IMR-90 (cell line): ENCODE data around the gene MT1H. TPM values are rescaled to one million over a fixed set of nuclear protein-coding genes. Genes with fewer than 3 reads are reported as not detected.

Source experiments
- ATAC-seq: fragments of 200-7000 bp; cut with Tn5 transposase; 2 replicates; pipeline ENCODE4 v1.9.1; 2020; ENCODE audit warnings: low read depth, mild to moderate bottlenecking, moderate library complexity
- BruUV-seq: library from RNA; stranded (reverse); fragments of 400-500 nt; replicated peaks from 2 replicates; lab custom pipeline; 2021; lab: Mats Ljungman, UMichigan
- CTCF ChIA-PET: fragments of 300-600 bp; formaldehyde crosslinking; extraction: SDS; loops from one replicate; lab custom pipeline; 2021; ENCODE audit warnings: antibody characterized with exemption; lab: Yijun Ruan, JAX
- POLR2A ChIA-PET: fragments of 300-600 bp; sonication (Branson Sonifier 250); formaldehyde crosslinking; loops from one replicate; lab custom pipeline; 2022; ENCODE audit warnings: antibody characterized with exemption; ENCODE audit not compliant: unreplicated experiment; lab: Charles Lee
- DNase-seq: peaks from one replicate; pipeline ENCODE4 v3.0.0; 2013
- H2AFZ ChIP-seq: replicated peaks from 2 replicates; pipeline ENCODE3; 2013; ENCODE audit warnings: low read length, mild to moderate bottlenecking; ENCODE audit not compliant: poor library complexity
- H2AK5ac ChIP-seq: 2 replicates; pipeline ENCODE4 v1.6.1; 2013; ENCODE audit warnings: low read depth, low read length, inconsistent platforms
- H2AK9ac ChIP-seq: replicated peaks from 2 replicates; pipeline ENCODE3; 2013; ENCODE audit warnings: mild to moderate bottlenecking, low read depth, low read length, moderate library complexity; ENCODE audit not compliant: poor library complexity
- H2BK120ac ChIP-seq: 2 replicates; pipeline ENCODE4 v1.6.1; 2013; ENCODE audit warnings: low read depth, low read length, inconsistent platforms
- H2BK15ac ChIP-seq: 3 replicates; pipeline ENCODE4 v1.6.1; 2013; ENCODE audit warnings: low read depth, low read length, inconsistent platforms
- H2BK20ac ChIP-seq: 2 replicates; pipeline ENCODE4 v1.6.1; 2013; ENCODE audit warnings: low read depth, mild to moderate bottlenecking, inconsistent platforms, low read length, moderate library complexity
- H2BK5ac ChIP-seq: 2 replicates; pipeline ENCODE4 v1.6.1; 2013; ENCODE audit warnings: mild to moderate bottlenecking, low read depth, low read length, inconsistent platforms; ENCODE audit not compliant: poor library complexity, severe bottlenecking
- H3K14ac ChIP-seq: replicated peaks from 2 replicates; pipeline ENCODE4 v1.6.1; 2013; ENCODE audit warnings: low read depth, low read length, inconsistent platforms
- H3K18ac ChIP-seq: 2 replicates; pipeline ENCODE4 v1.6.1; 2013; ENCODE audit warnings: low read depth, low read length, control low read depth
- H3K23ac ChIP-seq: 2 replicates; pipeline ENCODE4 v1.6.1; 2013; ENCODE audit warnings: low read depth, low read length, inconsistent platforms
- H3K27ac ChIP-seq: 2 replicates; pipeline ENCODE4 v1.5.1; 2013; ENCODE audit warnings: mild to moderate bottlenecking, control low read depth, low read length; ENCODE audit not compliant: insufficient read depth
- H3K27me3 ChIP-seq: 2 replicates; pipeline ENCODE4 v1.6.1; 2013; ENCODE audit warnings: low read length; ENCODE audit not compliant: control insufficient read depth, insufficient read depth
- H3K36me3 ChIP-seq: 2 replicates; pipeline ENCODE4 v1.6.1; 2013; ENCODE audit warnings: low read length, mixed read lengths; ENCODE audit not compliant: control insufficient read depth, insufficient read depth
- H3K4ac ChIP-seq: 2 replicates; pipeline ENCODE4 v1.6.1; 2013; ENCODE audit warnings: low read depth, low read length, inconsistent platforms
- H3K4me1 ChIP-seq: 2 replicates; pipeline ENCODE4 v1.6.1; 2013; ENCODE audit warnings: low read length, mixed read lengths; ENCODE audit not compliant: control insufficient read depth, insufficient read depth
- H3K4me2 ChIP-seq: 2 replicates; pipeline ENCODE4 v1.6.1; 2013; ENCODE audit warnings: low read depth, mild to moderate bottlenecking, control low read depth, low read length, moderate library complexity
- H3K4me3 ChIP-seq: 2 replicates; pipeline ENCODE4 v1.5.1; 2013; ENCODE audit warnings: low read depth, mild to moderate bottlenecking, control low read depth, low read length, moderate library complexity; ENCODE audit not compliant: insufficient read depth
- H3K56ac ChIP-seq: 2 replicates; pipeline ENCODE4 v1.6.1; 2013; ENCODE audit warnings: low read length, inconsistent platforms; ENCODE audit not compliant: insufficient read depth; ENCODE audit errors: extremely low read depth
- H3K79me1 ChIP-seq, 2 experiments: 2 replicates each; pipeline ENCODE4 v1.6.1; 2013; ENCODE audit warnings: low read length in 2 of 2, inconsistent platforms in 1 of 2, low read depth in 1 of 2
- H3K9ac ChIP-seq: 2 replicates; pipeline ENCODE4 v1.6.1; 2013; ENCODE audit warnings: low read depth, low read length, control low read depth
- H3K9me1 ChIP-seq: 2 replicates; pipeline ENCODE4 v1.6.1; 2013; ENCODE audit warnings: low read length, inconsistent platforms; ENCODE audit not compliant: insufficient read depth
- H3K9me3 ChIP-seq: 2 replicates; pipeline ENCODE4 v1.6.1; 2013; ENCODE audit warnings: low read length; ENCODE audit not compliant: control insufficient read depth, insufficient read depth
- H4K20me1 ChIP-seq: 2 replicates; pipeline ENCODE4 v1.6.1; 2013; ENCODE audit warnings: low read length, inconsistent platforms; ENCODE audit not compliant: insufficient read depth
- H4K5ac ChIP-seq: 2 replicates; pipeline ENCODE4 v1.6.1; 2013; ENCODE audit warnings: mild to moderate bottlenecking, low read depth, low read length, control low read depth
- H4K8ac ChIP-seq, 2 experiments: 2 replicates each; pipeline ENCODE4 v1.6.1; 2013; ENCODE audit warnings: low read depth in 2 of 2, low read length in 2 of 2, control low read depth in 1 of 2, inconsistent platforms in 1 of 2
- H4K91ac ChIP-seq: 2 replicates; pipeline ENCODE4 v1.6.1; 2013; ENCODE audit warnings: low read depth, low read length, inconsistent platforms; ENCODE audit not compliant: insufficient read depth
- BHLHE40 ChIP-seq: fragments of 150-350 bp; IDR thresholded peaks from 2 replicates; pipeline ENCODE4 v1.6.1; 2016; ENCODE audit warnings: mild to moderate bottlenecking, low read depth, low read length
- FOS ChIP-seq: fragments of 150-350 bp; IDR thresholded peaks from 2 replicates; pipeline ENCODE4 v1.6.1; 2016; ENCODE audit warnings: low read depth, low read length
- MAFK ChIP-seq: IDR thresholded peaks from 2 replicates; pipeline ENCODE4 v1.6.1; 2012; ENCODE audit warnings: low read depth, low read length, improper control_type of control experiment
- MXI1 ChIP-seq: IDR thresholded peaks from 2 replicates; pipeline ENCODE4 v1.6.1; 2012; ENCODE audit warnings: low read depth, mild to moderate bottlenecking, low read length, moderate library complexity, borderline replicate concordance
- POLR2A ChIP-seq: IDR thresholded peaks from 2 replicates; pipeline ENCODE4 v1.6.1; 2012; ENCODE audit warnings: mild to moderate bottlenecking, low read depth, low read length
- RAD21 ChIP-seq: IDR thresholded peaks from 2 replicates; pipeline ENCODE4 v1.6.1; 2012; ENCODE audit warnings: low read length, improper control_type of control experiment
- RCOR1 ChIP-seq: IDR thresholded peaks from 2 replicates; pipeline ENCODE4 v1.6.1; 2012; ENCODE audit warnings: mild to moderate bottlenecking, low read length, improper control_type of control experiment; ENCODE audit not compliant: insufficient replicate concordance
- RFX5 ChIP-seq: IDR thresholded peaks from 2 replicates; pipeline ENCODE4 v1.8.0; 2012; ENCODE audit warnings: low read depth, mild to moderate bottlenecking, low read length, moderate library complexity
- SMC3 ChIP-seq: fragments of 150-350 bp; IDR thresholded peaks from 2 replicates; pipeline ENCODE4 v1.6.1; 2016; ENCODE audit warnings: low read depth, mild to moderate bottlenecking, antibody characterized with exemption, low read length, moderate library complexity
- WGBS, 2 experiments: methylation state at CpG; one replicate each; pipeline versions ENCODE4 v1.1.5 to v1.1.7; 2013; ENCODE audit warnings: missing lambda C conversion rate in 2 of 2; ENCODE audit not compliant: insufficient read length in 1 of 2; ENCODE audit errors: extremely low coverage in 2 of 2; 5-methylcytosine and 5-hydroxymethylcytosine counted together
- dilution Hi-C: fragments of 300-500 bp; cut with HindIII; formaldehyde crosslinking; loops from one replicate; pipeline ENCODE4 v1.14.3; 2018; ENCODE audit warnings: low sequenced_read_pairs; ENCODE audit not compliant: unreplicated experiment
- in situ Hi-C: fragments of 300-500 bp; cut with MboI; formaldehyde crosslinking; loops from 3 replicates; pipeline ENCODE4 v1.14.3; 2019; ENCODE audit warnings: low sequenced_read_pairs, inconsistent platforms, mixed read lengths
- intact Hi-C: fragments of 100-400 bp; cut with micrococcal nuclease; formaldehyde crosslinking; loops from 2 replicates; pipeline ENCODE4 v1.10.0; 2022
- polyA plus RNA-seq, 3 experiments: library from polyadenylated mRNA; depleted of rRNA; stranded (reverse); fragments of >200 nt; gene quantifications; 2 replicates each; pipeline ENCODE4 v1.2.3, GENCODE V29; 2012; ENCODE audit warnings: low replicate concordance in 1 of 3
- total RNA-seq: library from RNA; depleted of rRNA; stranded (reverse); fragments of >200 nt; gene quantifications from 2 replicates; pipeline ENCODE4 v1.2.3, GENCODE V29; 2012
- TF ChIP-seq, protein P1 (sequence below): conservative IDR thresholded peaks from 2 replicates; pipeline ENCODE4 v1.5.1; 2012; ENCODE audit warnings: mild to moderate bottlenecking, low read depth, low read length, improper control_type of control experiment
- TF ChIP-seq, protein P2 (sequence below): fragments of 150-350 bp; IDR thresholded peaks from 2 replicates; pipeline ENCODE4 v1.6.1; 2017; ENCODE audit warnings: mild to moderate bottlenecking, antibody characterized with exemption, low read length, low read depth
- TF ChIP-seq, protein P3 (sequence below): fragments of 150-350 bp; IDR thresholded peaks from 2 replicates; pipeline ENCODE4 v1.6.1; 2016; ENCODE audit warnings: low read depth, mild to moderate bottlenecking, low read length, moderate library complexity, borderline replicate concordance

MT1H gene
- total and polyA plus RNA-seq, 2 of the 4 experiments (the other 2 are of a cell fraction) = not detected

DNA sequence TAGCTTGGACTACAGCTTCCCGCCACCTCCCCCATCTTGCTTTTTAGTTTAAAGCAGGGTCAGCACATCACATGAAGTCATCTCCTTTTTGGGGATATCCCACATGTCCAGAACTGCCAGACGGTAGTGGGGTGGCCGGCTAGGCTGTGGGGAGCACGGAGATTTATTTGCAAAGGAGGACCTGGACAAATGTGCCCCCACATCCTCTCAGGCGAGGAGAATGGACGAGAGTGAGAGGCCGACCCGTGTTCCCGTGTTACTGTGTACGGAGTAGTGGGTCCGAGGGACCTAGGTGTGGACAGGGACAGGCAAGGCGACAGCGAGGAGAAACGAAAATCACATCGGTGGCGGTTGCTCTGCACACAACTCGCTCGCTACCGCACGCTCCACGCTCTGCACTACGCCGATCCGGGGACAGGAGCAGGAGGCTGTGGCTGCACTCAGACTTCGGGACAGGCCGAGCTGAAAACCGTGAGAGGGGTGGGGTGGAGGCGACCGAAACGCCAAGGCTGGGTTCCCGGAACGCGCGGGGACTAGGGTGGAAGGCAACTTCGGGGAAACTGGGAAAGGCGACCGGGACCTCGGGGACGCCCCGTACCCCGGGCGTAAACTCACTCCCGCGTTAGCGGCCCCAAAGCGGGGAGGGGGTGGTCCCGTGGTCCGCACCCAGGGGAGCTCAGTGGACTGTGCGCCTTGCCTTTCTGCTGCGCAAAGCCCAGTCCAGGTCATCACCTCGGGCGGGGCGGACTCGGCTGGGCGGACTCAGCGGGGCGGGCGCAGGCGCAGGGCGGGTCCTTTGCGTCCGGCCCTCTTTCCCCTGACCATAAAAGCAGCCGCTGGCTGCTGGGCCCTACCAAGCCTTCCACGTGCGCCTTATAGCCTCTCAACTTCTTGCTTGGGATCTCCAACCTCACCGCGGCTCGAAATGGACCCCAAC lies 31.5 kb upstream of the MT1H start, which contains the start of gene MT1A (continued):
- no peak for TF ChIP-seq RFX5
- no peak for TF ChIP-seq RAD21

DNA sequence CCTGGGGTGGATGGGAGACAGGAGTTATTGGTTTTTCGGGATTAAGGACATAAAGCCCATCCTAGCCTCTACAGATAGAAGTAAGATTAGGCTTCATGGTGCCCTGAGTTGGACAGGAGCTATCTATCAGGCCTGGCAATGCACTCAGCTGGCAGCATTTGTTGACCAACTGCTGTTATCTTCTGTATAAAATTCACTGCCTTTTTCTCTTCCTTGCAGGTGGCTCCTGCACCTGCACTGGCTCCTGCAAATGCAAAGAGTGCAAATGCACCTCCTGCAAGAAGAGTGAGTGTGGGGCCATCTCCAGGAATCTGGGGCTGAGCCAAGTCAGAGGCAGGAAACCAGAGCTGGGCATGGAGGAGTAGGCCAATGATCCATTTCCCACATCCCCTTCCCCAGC lies 30.6 kb upstream of the MT1H start:
- dilution Hi-C loops = no loop called here

More for the DNA sequence above, 30.6 kb upstream of the MT1H start:
- no peak overlapping the region for H3K18ac ChIP-seq
- H3K23ac ChIP-seq = no peak overlapping the region
- H2BK5ac ChIP-seq = no peak overlapping the region
- H4K8ac ChIP-seq = no peak overlapping the region
- BruUV-seq = no TSS peak
- H2AK9ac ChIP-seq = no peak overlapping the region
- H2BK120ac ChIP-seq = no peak overlapping the region
- no peak overlapping the region for H2AFZ ChIP-seq
- no peak overlapping the region for H2AK5ac ChIP-seq
- no peaks in the 10 kb centered on the region for H4K20me1 ChIP-seq
- H3K27ac ChIP-seq = no peak overlapping the region
- peaks cover 2% of the 10 kb centered on the region; the same call in 1 of the 2 replicates for H3K9me3 ChIP-seq
- no peak overlapping the region for H3K14ac ChIP-seq
- H3K4me3 ChIP-seq = no peak overlapping the region
- WGBS, 2 experiments = no CpG with 5 or more reads among the region's 1 CpG
- no peak overlapping the region for H3K56ac ChIP-seq
- H2BK15ac ChIP-seq = no peak overlapping the region
- no peaks in the 10 kb centered on the region for H3K9me1 ChIP-seq
- H3K4ac ChIP-seq = no peak overlapping the region
- no peak overlapping the region for H3K4me2 ChIP-seq
- intact Hi-C loops = no loop called here
- ChIA-PET POLR2A (no interaction called here), CTCF (no interaction called here)
- no peak overlapping the region for H3K9ac ChIP-seq
- H4K91ac ChIP-seq = no peak overlapping the region
- H3K79me1 ChIP-seq = no peaks in the 10 kb centered on the region
- H4K5ac ChIP-seq = no peak overlapping the region
- in situ Hi-C loops = no loop called here
- no peak for DNase-seq
- no peaks in the 10 kb centered on the region; the same call in 1 of the 2 replicates for H3K4me1 ChIP-seq
- TF ChIP-seq RFX5 (no peak), MAFK (no peak), MXI1 (no peak), FOS (no peak), BHLHE40 (no peak), RAD21 (no peak), SMC3 (no peak), RCOR1 (no peak), POLR2A (no peak)
- TF ChIP-seq, protein P1, sequence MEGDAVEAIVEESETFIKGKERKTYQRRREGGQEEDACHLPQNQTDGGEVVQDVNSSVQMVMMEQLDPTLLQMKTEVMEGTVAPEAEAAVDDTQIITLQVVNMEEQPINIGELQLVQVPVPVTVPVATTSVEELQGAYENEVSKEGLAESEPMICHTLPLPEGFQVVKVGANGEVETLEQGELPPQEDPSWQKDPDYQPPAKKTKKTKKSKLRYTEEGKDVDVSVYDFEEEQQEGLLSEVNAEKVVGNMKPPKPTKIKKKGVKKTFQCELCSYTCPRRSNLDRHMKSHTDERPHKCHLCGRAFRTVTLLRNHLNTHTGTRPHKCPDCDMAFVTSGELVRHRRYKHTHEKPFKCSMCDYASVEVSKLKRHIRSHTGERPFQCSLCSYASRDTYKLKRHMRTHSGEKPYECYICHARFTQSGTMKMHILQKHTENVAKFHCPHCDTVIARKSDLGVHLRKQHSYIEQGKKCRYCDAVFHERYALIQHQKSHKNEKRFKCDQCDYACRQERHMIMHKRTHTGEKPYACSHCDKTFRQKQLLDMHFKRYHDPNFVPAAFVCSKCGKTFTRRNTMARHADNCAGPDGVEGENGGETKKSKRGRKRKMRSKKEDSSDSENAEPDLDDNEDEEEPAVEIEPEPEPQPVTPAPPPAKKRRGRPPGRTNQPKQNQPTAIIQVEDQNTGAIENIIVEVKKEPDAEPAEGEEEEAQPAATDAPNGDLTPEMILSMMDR = no peak
- TF ChIP-seq, protein P2, sequence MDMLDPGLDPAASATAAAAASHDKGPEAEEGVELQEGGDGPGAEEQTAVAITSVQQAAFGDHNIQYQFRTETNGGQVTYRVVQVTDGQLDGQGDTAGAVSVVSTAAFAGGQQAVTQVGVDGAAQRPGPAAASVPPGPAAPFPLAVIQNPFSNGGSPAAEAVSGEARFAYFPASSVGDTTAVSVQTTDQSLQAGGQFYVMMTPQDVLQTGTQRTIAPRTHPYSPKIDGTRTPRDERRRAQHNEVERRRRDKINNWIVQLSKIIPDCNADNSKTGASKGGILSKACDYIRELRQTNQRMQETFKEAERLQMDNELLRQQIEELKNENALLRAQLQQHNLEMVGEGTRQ = no peak
- TF ChIP-seq, protein P3, sequence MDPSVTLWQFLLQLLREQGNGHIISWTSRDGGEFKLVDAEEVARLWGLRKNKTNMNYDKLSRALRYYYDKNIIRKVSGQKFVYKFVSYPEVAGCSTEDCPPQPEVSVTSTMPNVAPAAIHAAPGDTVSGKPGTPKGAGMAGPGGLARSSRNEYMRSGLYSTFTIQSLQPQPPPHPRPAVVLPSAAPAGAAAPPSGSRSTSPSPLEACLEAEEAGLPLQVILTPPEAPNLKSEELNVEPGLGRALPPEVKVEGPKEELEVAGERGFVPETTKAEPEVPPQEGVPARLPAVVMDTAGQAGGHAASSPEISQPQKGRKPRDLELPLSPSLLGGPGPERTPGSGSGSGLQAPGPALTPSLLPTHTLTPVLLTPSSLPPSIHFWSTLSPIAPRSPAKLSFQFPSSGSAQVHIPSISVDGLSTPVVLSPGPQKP = no peak
- ATAC-seq = no peak
- H2BK20ac ChIP-seq = no peak overlapping the region
- no peaks in the 10 kb centered on the region for H3K36me3 ChIP-seq
- peaks cover 90% of the 10 kb centered on the region for H3K27me3 ChIP-seq
